ENCODE measurements around the gene APOL3. TPM values are rescaled to one million over a fixed set of nuclear protein-coding genes. Genes with fewer than 3 reads are reported as not detected.
"Not testable (repeated sequence)": the region's sequence is repeated elsewhere in the genome, so short reads cannot be mapped to it uniquely, and the experiment has no call there.

Gene APOL3
- total RNA-seq, 1 donor from 2014 or later, result not detected

DNA sequence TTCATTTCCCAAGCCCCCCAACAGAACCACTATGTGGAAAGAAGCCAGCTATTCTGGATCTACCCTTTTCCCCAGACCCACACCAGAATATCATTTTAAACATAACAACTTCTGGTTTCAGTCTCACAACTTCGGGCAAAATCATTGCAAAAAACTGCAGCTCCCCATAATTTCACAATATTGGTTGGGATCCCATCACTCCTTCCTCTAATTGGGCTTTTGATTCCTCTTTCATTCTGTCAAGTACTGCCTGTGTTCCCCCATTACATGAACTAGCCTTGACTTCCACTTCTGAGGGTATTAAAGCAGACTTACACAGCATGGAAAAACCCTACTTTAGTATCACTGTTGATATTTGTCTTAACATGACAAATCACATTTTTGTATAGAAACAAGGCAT lies 4.1 kb upstream of the APOL3 start:
- Mint-ChIP-seq H3K36me3 (ENCODE audit: low read depth) (no peaks in the 10 kb centered on the region), H3K4me1 (no peaks in the 10 kb centered on the region), H3K9me3 (peaks cover 4% of the 10 kb centered on the region), H3K27ac (ENCODE audit: unreplicated experiment) (no peak overlapping the region), H3K4me3 (no peak overlapping the region), H3K27me3 (ENCODE audit: low read depth) (peaks cover 7% of the 10 kb centered on the region)
- TF ChIP-seq, protein P1, sequence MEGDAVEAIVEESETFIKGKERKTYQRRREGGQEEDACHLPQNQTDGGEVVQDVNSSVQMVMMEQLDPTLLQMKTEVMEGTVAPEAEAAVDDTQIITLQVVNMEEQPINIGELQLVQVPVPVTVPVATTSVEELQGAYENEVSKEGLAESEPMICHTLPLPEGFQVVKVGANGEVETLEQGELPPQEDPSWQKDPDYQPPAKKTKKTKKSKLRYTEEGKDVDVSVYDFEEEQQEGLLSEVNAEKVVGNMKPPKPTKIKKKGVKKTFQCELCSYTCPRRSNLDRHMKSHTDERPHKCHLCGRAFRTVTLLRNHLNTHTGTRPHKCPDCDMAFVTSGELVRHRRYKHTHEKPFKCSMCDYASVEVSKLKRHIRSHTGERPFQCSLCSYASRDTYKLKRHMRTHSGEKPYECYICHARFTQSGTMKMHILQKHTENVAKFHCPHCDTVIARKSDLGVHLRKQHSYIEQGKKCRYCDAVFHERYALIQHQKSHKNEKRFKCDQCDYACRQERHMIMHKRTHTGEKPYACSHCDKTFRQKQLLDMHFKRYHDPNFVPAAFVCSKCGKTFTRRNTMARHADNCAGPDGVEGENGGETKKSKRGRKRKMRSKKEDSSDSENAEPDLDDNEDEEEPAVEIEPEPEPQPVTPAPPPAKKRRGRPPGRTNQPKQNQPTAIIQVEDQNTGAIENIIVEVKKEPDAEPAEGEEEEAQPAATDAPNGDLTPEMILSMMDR (conservative IDR thresholded peaks at IDR 0.05), result no peak
- DNase-seq (ENCODE audit: low read depth, low spot score), result no peak

DNA sequence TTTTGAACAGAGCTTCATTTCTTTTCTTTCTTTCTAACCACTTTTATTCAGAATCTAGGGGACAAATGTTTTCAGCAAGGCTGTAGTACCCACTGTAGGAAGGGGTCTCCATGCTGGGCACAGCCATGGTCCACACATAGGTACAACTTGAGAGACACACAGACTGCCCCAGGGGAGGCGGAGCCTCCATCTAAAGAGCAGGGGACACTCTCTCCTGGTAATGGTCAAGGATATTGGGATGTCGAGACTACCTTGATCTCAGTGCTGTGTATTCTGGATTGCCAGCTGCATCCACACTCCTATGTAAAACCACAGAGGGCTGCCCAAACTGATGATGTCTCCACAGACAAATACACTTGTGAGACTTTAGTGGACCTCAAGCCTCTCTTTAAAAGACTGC lies 2.9 kb upstream of the APOL3 start:
- peaks cover 4% of the 10 kb centered on the region for H3K27me3 Mint-ChIP-seq (ENCODE audit: low read depth)
- no peak overlapping the region for H3K4me3 Mint-ChIP-seq
- no peak overlapping the region for H3K27ac Mint-ChIP-seq (ENCODE audit: unreplicated experiment)
- TF ChIP-seq, protein P1 (conservative IDR thresholded peaks at IDR 0.05), result no peak
- H3K4me1 Mint-ChIP-seq, result no peaks in the 10 kb centered on the region
- no peaks in the 10 kb centered on the region for H3K9me3 Mint-ChIP-seq
- DNase-seq (ENCODE audit: low read depth, low spot score), result no peak
- H3K36me3 Mint-ChIP-seq (ENCODE audit: low read depth), result no peaks in the 10 kb centered on the region

DNA sequence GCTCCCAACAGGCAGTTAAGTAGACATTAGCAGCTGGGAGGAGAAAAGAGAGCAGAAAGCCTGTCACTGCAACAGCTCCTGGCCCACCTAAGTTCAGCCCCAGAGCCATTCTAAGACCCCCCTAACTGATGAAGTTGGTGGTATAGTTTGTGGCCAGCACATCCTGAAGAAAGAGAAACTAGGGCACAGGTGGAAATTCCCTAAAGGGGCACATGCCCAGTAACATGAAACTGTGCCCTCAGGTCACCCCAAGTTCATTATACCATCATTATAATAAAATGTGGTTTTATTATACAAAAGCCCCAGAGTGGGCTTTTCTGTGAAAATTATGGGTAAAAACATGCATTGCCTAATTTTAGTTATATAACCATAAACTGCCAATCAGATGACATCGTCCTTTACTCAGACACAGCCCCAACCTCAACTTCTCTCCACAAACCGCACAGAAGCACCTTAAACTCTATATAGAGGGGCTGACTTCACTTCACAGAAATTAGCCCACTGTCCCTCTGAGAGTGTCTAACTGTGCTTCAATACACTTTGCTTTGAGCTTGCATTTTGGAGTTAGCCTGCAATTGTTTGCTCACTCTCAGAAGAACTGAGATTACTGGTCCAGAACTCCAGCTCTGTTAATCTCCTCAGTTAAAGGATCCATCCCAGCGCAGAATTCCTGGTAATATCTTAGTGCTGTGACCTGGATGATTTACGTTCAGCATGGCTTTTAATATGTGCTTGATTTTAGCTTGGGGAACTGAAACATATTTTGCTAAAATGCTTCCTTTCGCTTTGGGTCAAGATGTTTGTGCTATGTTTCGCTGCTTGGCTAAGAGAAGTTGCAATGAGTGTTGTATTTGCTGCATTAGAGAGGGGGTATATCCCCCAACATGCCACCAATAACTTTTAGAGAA lies 1.8 kb upstream of the APOL3 start:
- Mint-ChIP-seq H3K4me1 (peaks cover 2% of the 10 kb centered on the region), H3K9me3 (no peaks in the 10 kb centered on the region), H3K27me3 (ENCODE audit: low read depth) (peaks cover 2% of the 10 kb centered on the region), H3K4me3 (no peak overlapping the region), H3K27ac (ENCODE audit: unreplicated experiment) (no peak overlapping the region), H3K36me3 (ENCODE audit: low read depth) (no peaks in the 10 kb centered on the region)
- no peak for DNase-seq (ENCODE audit: low read depth, low spot score)
- TF ChIP-seq, protein P1 (conservative IDR thresholded peaks at IDR 0.05), result no peak

DNA sequence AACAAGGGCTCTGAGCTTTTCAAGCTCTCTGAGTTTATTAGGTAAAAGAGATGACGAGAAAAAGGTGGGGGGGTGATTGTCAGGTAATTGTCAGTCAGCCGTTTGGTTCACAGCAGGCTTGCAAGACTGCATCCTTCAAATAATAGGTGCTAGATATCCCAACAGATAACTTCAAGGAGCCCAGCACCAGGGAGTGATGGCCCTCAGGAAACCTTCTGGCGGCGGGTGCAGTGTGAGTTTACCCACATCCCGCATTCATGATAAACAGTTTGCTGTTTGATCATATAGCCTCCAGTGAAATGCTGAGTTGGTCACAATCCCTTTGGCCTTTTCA lies 1.2 kb upstream of the APOL3 start:
- not testable (repeated sequence) for H3K4me1 Mint-ChIP-seq; H3K27me3 Mint-ChIP-seq (ENCODE audit: low read depth); H3K36me3 Mint-ChIP-seq (ENCODE audit: low read depth); H3K4me3 Mint-ChIP-seq; DNase-seq (ENCODE audit: low read depth, low spot score); H3K9me3 Mint-ChIP-seq; H3K27ac Mint-ChIP-seq (ENCODE audit: unreplicated experiment)

DNA sequence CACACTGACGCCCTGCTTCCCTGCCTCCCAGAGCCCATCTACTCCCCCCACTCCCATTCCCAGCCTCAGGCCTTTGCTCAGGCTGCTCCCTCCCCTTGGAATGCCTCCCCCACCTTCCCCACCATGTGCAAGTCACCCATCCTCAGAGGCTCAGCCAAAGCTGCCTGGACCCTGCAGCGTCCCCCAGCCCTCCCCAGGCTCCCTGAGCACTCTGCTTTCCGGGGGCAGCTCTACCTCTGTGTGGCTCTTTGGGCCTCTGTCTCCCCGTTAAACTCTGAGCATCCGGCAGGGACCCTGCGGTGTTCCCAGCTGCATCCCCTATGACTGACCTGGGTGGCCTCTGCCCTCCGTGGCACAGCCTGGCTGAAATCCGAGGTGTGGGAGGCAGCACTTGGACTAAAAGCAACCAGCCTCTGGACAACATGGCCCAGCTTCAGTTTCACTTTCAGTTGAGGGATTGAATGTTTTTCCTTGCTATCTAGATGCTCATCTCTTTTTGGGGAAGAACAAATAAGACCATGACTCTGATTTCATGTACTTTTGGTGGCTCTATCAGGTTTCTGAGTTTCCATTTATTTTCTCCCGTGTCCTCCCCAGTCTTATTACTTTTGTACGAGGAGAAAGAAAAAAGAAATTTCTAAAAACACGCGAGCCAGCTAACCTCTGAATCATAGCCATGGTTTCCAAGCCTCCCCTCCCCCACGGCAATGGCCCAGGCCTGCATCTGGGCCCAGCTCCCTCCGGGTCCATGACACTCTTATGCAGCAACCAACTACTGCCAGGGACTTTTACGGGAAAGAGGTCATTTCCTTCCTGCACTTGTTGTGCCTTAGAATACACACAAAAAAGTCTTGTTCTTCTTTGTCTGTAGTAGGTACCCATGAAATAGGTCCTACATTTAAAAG lies 3.8 kb downstream of the APOL3 start:
- peaks cover 15% of the 10 kb centered on the region for H3K4me1 Mint-ChIP-seq
- peak overlapping the region; percentile 96 for H3K27ac Mint-ChIP-seq (ENCODE audit: unreplicated experiment)
- H3K4me3 Mint-ChIP-seq, result no peak overlapping the region

More for the DNA sequence above, 3.8 kb downstream of the APOL3 start:
- Mint-ChIP-seq H3K36me3 (ENCODE audit: low read depth) (no peaks in the 10 kb centered on the region), H3K27me3 (ENCODE audit: low read depth) (peaks cover 4% of the 10 kb centered on the region), H3K9me3 (no peaks in the 10 kb centered on the region)
- TF ChIP-seq, protein P1 (conservative IDR thresholded peaks at IDR 0.05), result no peak
- DNase-seq (ENCODE audit: low read depth, low spot score), result no peak

Measured in neural crest cell (in vitro differentiated cells).